ENCODE measurements around the gene AK6.

AK6 gene

GRCh38 chr5:69360442-69360841 is 8.9 kb downstream of the AK6 start:
- no CpG with 5 or more reads among the region's 1 CpG for WGBS (ENCODE audit: extremely low coverage, insufficient coverage, low lambda C conversion rate)
- peaks cover 4% of the 10 kb centered on the region for H3K36me3 ChIP-seq (ENCODE audit: control insufficient read depth, insufficient read depth, low read length)

GRCh38 chr5:69359699-69360098 is 9.6 kb downstream of the AK6 start:
- no peak overlapping the region for H3K4ac ChIP-seq (ENCODE audit: low read depth, low read length)
- no peaks in the 10 kb centered on the region for H3K27me3 ChIP-seq (ENCODE audit: insufficient read depth, low read length, poor library complexity)
- no peak overlapping the region for H3K9ac ChIP-seq (ENCODE audit: low read length)
- no peaks in the 10 kb centered on the region for H3K36me3 ChIP-seq (ENCODE audit: control insufficient read depth, insufficient read depth, low read length)
- H3K27ac ChIP-seq (ENCODE audit: low read depth, low read length): no peak overlapping the region
- DNase-seq: no peak
- H3K4me3 ChIP-seq (ENCODE audit: low read length): no peak overlapping the region
- H3K79me2 ChIP-seq (ENCODE audit: control insufficient read depth, insufficient read depth, low read length): peaks cover 13% of the 10 kb centered on the region
- no peak overlapping the region for H3K56ac ChIP-seq (ENCODE audit: low read length)
- H2BK5ac ChIP-seq (ENCODE audit: low read length): no peak overlapping the region
- H3K79me1 ChIP-seq (ENCODE audit: low read length): peaks cover 5% of the 10 kb centered on the region
- no peak overlapping the region for H3K18ac ChIP-seq (ENCODE audit: low read length)
- no peak overlapping the region for H3K23ac ChIP-seq (ENCODE audit: low read length)
- H3K4me1 ChIP-seq (ENCODE audit: control insufficient read depth, low read depth, low read length): no peaks in the 10 kb centered on the region
- WGBS (ENCODE audit: extremely low coverage, insufficient coverage, low lambda C conversion rate): no CpG with 5 or more reads among the region's 3 CpGs
- no peak overlapping the region for H2AK5ac ChIP-seq (ENCODE audit: low read length)
- H2BK120ac ChIP-seq (ENCODE audit: low read depth, low read length): no peak overlapping the region
- no peak overlapping the region for H2BK15ac ChIP-seq (replicated peaks; ENCODE audit: low read depth)
- no peak overlapping the region for H3K4me2 ChIP-seq (ENCODE audit: low read length)
- no peak overlapping the region for H4K8ac ChIP-seq (ENCODE audit: low read depth, low read length)
- H4K5ac ChIP-seq (ENCODE audit: low read length): no peak overlapping the region

More at GRCh38 chr5:69360442-69360841, 8.9 kb downstream of the AK6 start:
- no peaks in the 10 kb centered on the region for H3K27me3 ChIP-seq (ENCODE audit: insufficient read depth, low read length, poor library complexity)
- no peak overlapping the region for H2BK5ac ChIP-seq (ENCODE audit: low read length)
- no peak overlapping the region for H3K23ac ChIP-seq (ENCODE audit: low read length)
- H2BK120ac ChIP-seq (ENCODE audit: low read depth, low read length): no peak overlapping the region
- H3K9ac ChIP-seq (ENCODE audit: low read length): no peak overlapping the region
- H3K27ac ChIP-seq (ENCODE audit: low read depth, low read length): no peak overlapping the region
- no peak overlapping the region for H3K4me3 ChIP-seq (ENCODE audit: low read length)
- H4K8ac ChIP-seq (ENCODE audit: low read depth, low read length): no peak overlapping the region
- H3K56ac ChIP-seq (ENCODE audit: low read length): no peak overlapping the region
- H3K79me1 ChIP-seq (ENCODE audit: low read length): peaks cover 11% of the 10 kb centered on the region
- H3K4me1 ChIP-seq (ENCODE audit: control insufficient read depth, low read depth, low read length): no peaks in the 10 kb centered on the region
- no peak overlapping the region for H2BK15ac ChIP-seq (replicated peaks; ENCODE audit: low read depth)
- DNase-seq: no peak
- no peak overlapping the region for H3K18ac ChIP-seq (ENCODE audit: low read length)
- no peak overlapping the region for H2AK5ac ChIP-seq (ENCODE audit: low read length)
- no peak overlapping the region for H3K4me2 ChIP-seq (ENCODE audit: low read length)
- H4K5ac ChIP-seq (ENCODE audit: low read length): no peak overlapping the region
- H3K4ac ChIP-seq (ENCODE audit: low read depth, low read length): no peak overlapping the region
- H3K79me2 ChIP-seq (ENCODE audit: control insufficient read depth, insufficient read depth, low read length): peaks cover 20% of the 10 kb centered on the region

- no peak for DNase-seq
- Histone ChIP-seq H3K9ac (ENCODE audit: low read length) (no peak overlapping the region), H4K5ac (ENCODE audit: low read length) (no peak overlapping the region), H3K4me1 (ENCODE audit: control insufficient read depth, low read depth, low read length) (no peaks in the 10 kb centered on the region), H4K8ac (ENCODE audit: low read depth, low read length) (no peak overlapping the region), H3K4me2 (ENCODE audit: low read length) (no peak overlapping the region), H3K79me1 (ENCODE audit: low read length) (no peaks in the 10 kb centered on the region), H2BK5ac (ENCODE audit: low read length) (no peak overlapping the region), H2BK120ac (ENCODE audit: low read depth, low read length) (no peak overlapping the region), H3K27ac (ENCODE audit: low read depth, low read length) (no peak overlapping the region), H3K23ac (ENCODE audit: low read length) (no peak overlapping the region), H2BK15ac (replicated peaks; ENCODE audit: low read depth) (no peak overlapping the region), H3K4ac (ENCODE audit: low read depth, low read length) (no peak overlapping the region), H3K36me3 (ENCODE audit: control insufficient read depth, insufficient read depth, low read length) (no peaks in the 10 kb centered on the region), H3K79me2 (ENCODE audit: control insufficient read depth, insufficient read depth, low read length) (no peaks in the 10 kb centered on the region), H2AK5ac (ENCODE audit: low read length) (no peak overlapping the region), H3K27me3 (ENCODE audit: insufficient read depth, low read length, poor library complexity) (no peaks in the 10 kb centered on the region), H3K18ac (ENCODE audit: low read length) (no peak overlapping the region), H3K4me3 (ENCODE audit: low read length) (no peak overlapping the region), H3K56ac (ENCODE audit: low read length) (no peak overlapping the region)
These were observed 18.7 kb downstream of the AK6 start for GRCh38 chr5:69350664-69351063.

GRCh38 chr5:69343083-69343482 is 26.2 kb downstream of the AK6 start:
- Histone ChIP-seq H3K4me2 (ENCODE audit: low read length) (no peak overlapping the region), H4K5ac (ENCODE audit: low read length) (no peak overlapping the region), H3K79me1 (ENCODE audit: low read length) (no peaks in the 10 kb centered on the region), H3K4ac (ENCODE audit: low read depth, low read length) (no peak overlapping the region), H3K4me1 (ENCODE audit: control insufficient read depth, low read depth, low read length) (no peaks in the 10 kb centered on the region), H3K36me3 (ENCODE audit: control insufficient read depth, insufficient read depth, low read length) (no peaks in the 10 kb centered on the region), H3K79me2 (ENCODE audit: control insufficient read depth, insufficient read depth, low read length) (no peaks in the 10 kb centered on the region), H2AK5ac (ENCODE audit: low read length) (no peak overlapping the region), H2BK5ac (ENCODE audit: low read length) (no peak overlapping the region), H2BK120ac (ENCODE audit: low read depth, low read length) (no peak overlapping the region), H3K27ac (ENCODE audit: low read depth, low read length) (no peak overlapping the region), H3K27me3 (ENCODE audit: insufficient read depth, low read length, poor library complexity) (no peaks in the 10 kb centered on the region), H4K8ac (ENCODE audit: low read depth, low read length) (no peak overlapping the region), H2BK15ac (replicated peaks; ENCODE audit: low read depth) (no peak overlapping the region), H3K23ac (ENCODE audit: low read length) (no peak overlapping the region), H3K9ac (ENCODE audit: low read length) (no peak overlapping the region), H3K4me3 (ENCODE audit: low read length) (no peak overlapping the region), H3K56ac (ENCODE audit: low read length) (no peak overlapping the region), H3K18ac (ENCODE audit: low read length) (no peak overlapping the region)
- WGBS (ENCODE audit: extremely low coverage, insufficient coverage, low lambda C conversion rate): no CpG with 5 or more reads among the region's 1 CpG
- no peak for DNase-seq

DNA sequence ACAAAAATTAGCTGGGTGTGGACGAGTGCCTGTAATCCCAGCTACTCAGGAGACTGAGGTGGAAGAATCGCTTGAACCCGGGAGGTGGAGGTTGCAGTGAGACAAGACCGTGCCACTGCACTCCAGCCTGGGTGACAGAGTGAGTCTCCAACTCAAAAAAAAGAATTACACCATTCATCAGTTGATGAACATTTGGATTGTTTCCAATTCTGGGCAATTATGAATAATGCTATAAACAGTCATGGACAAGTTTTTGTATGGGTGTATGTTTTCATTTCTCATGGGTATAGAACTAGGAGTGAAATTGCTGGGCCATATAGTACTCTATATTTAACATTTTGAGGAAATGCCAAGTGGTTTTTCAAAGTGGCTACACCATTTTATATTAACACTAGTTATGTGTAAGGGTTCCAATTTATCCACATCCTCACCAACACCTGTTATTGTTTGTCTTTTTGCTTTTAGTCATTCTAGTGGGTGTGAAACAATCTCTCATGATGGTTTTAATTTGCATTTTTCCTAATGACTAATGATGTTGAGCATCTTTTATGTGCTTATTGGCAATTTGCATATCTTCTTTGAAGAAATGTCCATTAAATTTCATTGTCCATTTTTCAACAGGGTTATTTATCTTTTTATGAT is 27.7 kb downstream of the AK6 start:
- H3K27ac ChIP-seq (ENCODE audit: low read depth, low read length): no peak overlapping the region
- no peak overlapping the region for H2BK120ac ChIP-seq (ENCODE audit: low read depth, low read length)
- no peak overlapping the region for H3K18ac ChIP-seq (ENCODE audit: low read length)
- no peak overlapping the region for H3K4me3 ChIP-seq (ENCODE audit: low read length)
- no peak overlapping the region for H4K5ac ChIP-seq (ENCODE audit: low read length)
- no peak overlapping the region for H2BK5ac ChIP-seq (ENCODE audit: low read length)
- WGBS (ENCODE audit: extremely low coverage, insufficient coverage, low lambda C conversion rate): no CpG with 5 or more reads among the region's 4 CpGs
- no peak overlapping the region for H2AK5ac ChIP-seq (ENCODE audit: low read length)
- no peak for DNase-seq
- H3K27me3 ChIP-seq (ENCODE audit: insufficient read depth, low read length, poor library complexity): no peaks in the 10 kb centered on the region
- no peak overlapping the region for H3K23ac ChIP-seq (ENCODE audit: low read length)
- no peak overlapping the region for H2BK15ac ChIP-seq (replicated peaks; ENCODE audit: low read depth)
- no peak overlapping the region for H3K4me2 ChIP-seq (ENCODE audit: low read length)
- no peak overlapping the region for H4K8ac ChIP-seq (ENCODE audit: low read depth, low read length)
- no peaks in the 10 kb centered on the region for H3K36me3 ChIP-seq (ENCODE audit: control insufficient read depth, insufficient read depth, low read length)
- no peaks in the 10 kb centered on the region for H3K79me1 ChIP-seq (ENCODE audit: low read length)
- H3K56ac ChIP-seq (ENCODE audit: low read length): no peak overlapping the region
- H3K4ac ChIP-seq (ENCODE audit: low read depth, low read length): no peak overlapping the region
- H3K9ac ChIP-seq (ENCODE audit: low read length): no peak overlapping the region
- no peaks in the 10 kb centered on the region for H3K4me1 ChIP-seq (ENCODE audit: control insufficient read depth, low read depth, low read length)
- H3K79me2 ChIP-seq (ENCODE audit: control insufficient read depth, insufficient read depth, low read length): no peaks in the 10 kb centered on the region

- H3K27ac ChIP-seq (ENCODE audit: low read depth, low read length): no peak overlapping the region
- no peak overlapping the region for H2AK5ac ChIP-seq (ENCODE audit: low read length)
- WGBS (ENCODE audit: extremely low coverage, insufficient coverage, low lambda C conversion rate): no CpG with 5 or more reads among the region's 7 CpGs
- no peak overlapping the region for H3K4me3 ChIP-seq (ENCODE audit: low read length)
- no peak overlapping the region for H4K8ac ChIP-seq (ENCODE audit: low read depth, low read length)
- H3K4me1 ChIP-seq (ENCODE audit: control insufficient read depth, low read depth, low read length): no peaks in the 10 kb centered on the region
- no peaks in the 10 kb centered on the region for H3K27me3 ChIP-seq (ENCODE audit: insufficient read depth, low read length, poor library complexity)
- no peaks in the 10 kb centered on the region for H3K79me2 ChIP-seq (ENCODE audit: control insufficient read depth, insufficient read depth, low read length)
- H2BK15ac ChIP-seq (replicated peaks; ENCODE audit: low read depth): no peak overlapping the region
- DNase-seq: no peak
- H2BK5ac ChIP-seq (ENCODE audit: low read length): no peak overlapping the region
- no peak overlapping the region for H3K9ac ChIP-seq (ENCODE audit: low read length)
- H2BK120ac ChIP-seq (ENCODE audit: low read depth, low read length): no peak overlapping the region
- H3K23ac ChIP-seq (ENCODE audit: low read length): no peak overlapping the region
- no peak overlapping the region for H3K18ac ChIP-seq (ENCODE audit: low read length)
- H3K56ac ChIP-seq (ENCODE audit: low read length): no peak overlapping the region
- no peak overlapping the region for H3K4ac ChIP-seq (ENCODE audit: low read depth, low read length)
- no peak overlapping the region for H4K5ac ChIP-seq (ENCODE audit: low read length)
- no peaks in the 10 kb centered on the region for H3K36me3 ChIP-seq (ENCODE audit: control insufficient read depth, insufficient read depth, low read length)
- H3K4me2 ChIP-seq (ENCODE audit: low read length): no peak overlapping the region
- H3K79me1 ChIP-seq (ENCODE audit: low read length): no peaks in the 10 kb centered on the region
These were observed 33.9 kb downstream of the AK6 start for GRCh38 chr5:69335341-69335935.

All from mesendoderm (in vitro differentiated cells).